ENCODE results near the gene SUSD1. TPM values are rescaled to one million over a fixed set of nuclear protein-coding genes. Genes with fewer than 3 reads are reported as not detected.

The SUSD1 gene
- total and polyA plus RNA-seq, 8 donors, result 1.6 to 50.4 (median 21.1) TPM

- H3K9me3 ChIP-seq, result no peaks in the 10 kb centered on the region
- no peaks in the 10 kb centered on the region for H3K27me3 ChIP-seq
- H3K4me1 ChIP-seq, result peaks cover 6 to 53% (median 26%) of the 10 kb centered on the region in 4 donors
- TF ChIP-seq EP300 (IDR thresholded peaks at IDR 0.05) (no peak), POLR2A (IDR thresholded peaks at IDR 0.05) (no peak), POLR2AphosphoS5 (IDR thresholded peaks at IDR 0.05) (no peak)
- TF ChIP-seq, protein P1, sequence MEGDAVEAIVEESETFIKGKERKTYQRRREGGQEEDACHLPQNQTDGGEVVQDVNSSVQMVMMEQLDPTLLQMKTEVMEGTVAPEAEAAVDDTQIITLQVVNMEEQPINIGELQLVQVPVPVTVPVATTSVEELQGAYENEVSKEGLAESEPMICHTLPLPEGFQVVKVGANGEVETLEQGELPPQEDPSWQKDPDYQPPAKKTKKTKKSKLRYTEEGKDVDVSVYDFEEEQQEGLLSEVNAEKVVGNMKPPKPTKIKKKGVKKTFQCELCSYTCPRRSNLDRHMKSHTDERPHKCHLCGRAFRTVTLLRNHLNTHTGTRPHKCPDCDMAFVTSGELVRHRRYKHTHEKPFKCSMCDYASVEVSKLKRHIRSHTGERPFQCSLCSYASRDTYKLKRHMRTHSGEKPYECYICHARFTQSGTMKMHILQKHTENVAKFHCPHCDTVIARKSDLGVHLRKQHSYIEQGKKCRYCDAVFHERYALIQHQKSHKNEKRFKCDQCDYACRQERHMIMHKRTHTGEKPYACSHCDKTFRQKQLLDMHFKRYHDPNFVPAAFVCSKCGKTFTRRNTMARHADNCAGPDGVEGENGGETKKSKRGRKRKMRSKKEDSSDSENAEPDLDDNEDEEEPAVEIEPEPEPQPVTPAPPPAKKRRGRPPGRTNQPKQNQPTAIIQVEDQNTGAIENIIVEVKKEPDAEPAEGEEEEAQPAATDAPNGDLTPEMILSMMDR (IDR thresholded peaks at IDR 0.05), result no peak
- 73 to 92% (median 85%) methylated on average over 2 of the region's 2 CpGs for WGBS, 5 donors
- DNase-seq, result no peak
- peak overlapping the region in 1 of 5 donors; percentile 12 for H3K27ac ChIP-seq
- H3K36me3 ChIP-seq, result no peaks in the 10 kb centered on the region
- intact Hi-C loops (cut with DNase I; ENCODE audit: low total_unique reads), result no loop called here
- no peak overlapping the region for H3K4me3 ChIP-seq
Measured at GRCh38 chr9:112032009-112032408, 143.1 kb downstream of the SUSD1 start.

DNA sequence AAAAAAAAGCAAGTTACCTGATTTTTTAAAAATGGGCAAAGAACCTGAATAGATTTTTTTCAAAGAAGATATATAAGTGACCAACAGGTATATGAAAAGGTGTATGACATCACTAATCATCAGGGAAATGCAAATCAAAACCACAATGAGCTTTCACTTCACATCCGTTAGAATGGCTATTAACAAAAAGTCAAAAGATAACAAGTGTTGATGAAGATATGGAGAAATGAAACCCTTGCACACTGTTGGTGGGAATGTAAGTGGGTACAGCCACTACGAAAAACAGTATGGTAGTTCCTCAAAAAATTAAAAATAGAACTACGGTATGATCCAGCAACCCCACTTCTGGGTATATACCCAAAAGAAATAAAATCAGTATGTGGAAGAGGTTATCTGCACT is 143.7 kb downstream of the SUSD1 start:
- Histone ChIP-seq H3K4me1 (peaks cover 6 to 53% (median 26%) of the 10 kb centered on the region in 4 donors), H3K9me3 (no peaks in the 10 kb centered on the region), H3K27ac (peak overlapping the region in 1 of 5 donors; percentile 66), H3K4me3 (no peak overlapping the region), H3K27me3 (no peaks in the 10 kb centered on the region), H3K36me3 (no peaks in the 10 kb centered on the region)
- intact Hi-C loops (cut with DNase I; ENCODE audit: low total_unique reads), result no loop called here
- no peak for DNase-seq
- no peak for TF ChIP-seq POLR2A (IDR thresholded peaks at IDR 0.05)
- TF ChIP-seq POLR2AphosphoS5 (IDR thresholded peaks at IDR 0.05), result no peak
- TF ChIP-seq EP300 (IDR thresholded peaks at IDR 0.05), result no peak
- WGBS, 5 donors, result 59 to 68% (median 64%) methylated on average over 3 of the region's 3 CpGs

- Histone ChIP-seq H3K27me3 (no peaks in the 10 kb centered on the region), H3K9me3 (no peaks in the 10 kb centered on the region), H3K4me3 (no peak overlapping the region), H3K27ac (peak overlapping the region in 3 of 5 donors; percentile 11 to 66 (median 63)), H3K36me3 (no peaks in the 10 kb centered on the region), H3K4me1 (peaks cover 6 to 45% (median 22%) of the 10 kb centered on the region in 4 donors)
- DNase-seq, result peak; percentile 37 to 70
- no peak for TF ChIP-seq POLR2A (IDR thresholded peaks at IDR 0.05)
- TF ChIP-seq POLR2AphosphoS5 (IDR thresholded peaks at IDR 0.05), result peak in 2 of 3 donors; percentile 39 to 71
- TF ChIP-seq, protein P1 (IDR thresholded peaks at IDR 0.05), result no peak
- TF ChIP-seq EP300 (IDR thresholded peaks at IDR 0.05), result no peak
- 15 to 42% (median 32%) methylated on average over 3 of the region's 3 CpGs for WGBS, 5 donors
- intact Hi-C loops (cut with DNase I; ENCODE audit: low total_unique reads), result no loop called here
Measured at GRCh38 chr9:112029921-112030444, 145.1 kb downstream of the SUSD1 start.

DNA sequence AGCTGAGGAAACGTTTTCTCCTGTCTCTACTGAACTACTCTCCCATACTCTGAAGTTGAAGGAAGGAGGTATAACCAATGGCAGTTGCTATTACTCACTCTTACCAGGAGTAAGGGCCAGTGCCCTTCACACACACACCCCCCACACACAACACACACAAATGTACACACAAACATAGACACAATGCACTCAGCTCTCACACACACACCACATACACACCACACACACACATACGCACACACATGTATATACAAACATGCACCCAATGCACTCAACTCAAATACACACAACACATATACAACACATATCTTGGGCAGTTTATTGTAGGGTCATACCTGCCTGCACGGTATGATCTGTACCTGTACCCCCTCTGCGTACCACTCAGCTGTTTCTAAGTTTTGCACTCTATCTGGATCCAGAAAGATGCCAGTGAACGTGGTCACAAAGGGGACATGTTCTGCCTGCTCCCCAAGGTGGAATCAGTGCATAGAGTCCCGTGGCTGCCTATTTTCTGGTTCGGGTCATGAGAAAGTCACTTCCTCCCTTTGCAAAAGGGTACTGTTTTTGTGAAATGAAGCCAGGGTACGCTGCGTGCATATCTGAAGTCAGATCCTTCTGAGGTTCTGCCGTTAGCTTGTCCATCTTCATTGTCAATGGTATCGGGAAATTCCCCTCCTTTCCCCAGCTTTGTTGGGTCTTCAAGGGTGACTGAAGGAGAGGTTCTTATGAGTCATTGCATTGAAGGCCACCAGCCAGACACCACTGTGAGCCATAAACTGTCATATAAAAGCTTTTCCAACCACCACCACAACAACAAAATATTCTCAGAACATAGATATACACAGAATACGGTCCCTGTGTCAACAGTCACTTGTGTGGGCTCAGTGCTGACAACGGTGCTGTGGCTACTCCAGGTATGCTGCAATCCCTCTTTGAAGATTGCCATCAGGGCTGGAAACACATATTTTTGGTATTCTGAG is 146.6 kb downstream of the SUSD1 start:
- H3K36me3 ChIP-seq, result no peaks in the 10 kb centered on the region
- H3K9me3 ChIP-seq, result no peaks in the 10 kb centered on the region
- no peak for TF ChIP-seq POLR2A (IDR thresholded peaks at IDR 0.05)
- TF ChIP-seq POLR2AphosphoS5 (IDR thresholded peaks at IDR 0.05), result no peak
- no peak for TF ChIP-seq EP300 (IDR thresholded peaks at IDR 0.05)
- TF ChIP-seq, protein P1 (IDR thresholded peaks at IDR 0.05), result no peak
- intact Hi-C loops (cut with DNase I; ENCODE audit: low total_unique reads), result no loop called here
- no peak overlapping the region for H3K4me3 ChIP-seq
- H3K27me3 ChIP-seq, result no peaks in the 10 kb centered on the region
- H3K4me1 ChIP-seq, result peaks cover 0 to 40% (median 14%) of the 10 kb centered on the region in 4 donors
- 76 to 85% (median 81%) methylated on average over 13 of the region's 13 CpGs for WGBS, 5 donors
- DNase-seq, result no peak
- H3K27ac ChIP-seq, result no peak overlapping the region

Measured in stomach (tissue), 9 donors.